Measurements from ENCODE around the gene JARID2. TPM values are rescaled to one million over a fixed set of nuclear protein-coding genes. Genes with fewer than 3 reads are reported as not detected.
A peak's percentile ranks its signal among the peaks of the same experiment; 100 is the strongest.

JARID2 gene
- total and polyA plus RNA-seq, 10 of the 15 experiments (the other 5 are each of a cell fraction or from before 2014, with no cell fraction given): 4.2 to 21.6 (median 11.7) TPM

DNA sequence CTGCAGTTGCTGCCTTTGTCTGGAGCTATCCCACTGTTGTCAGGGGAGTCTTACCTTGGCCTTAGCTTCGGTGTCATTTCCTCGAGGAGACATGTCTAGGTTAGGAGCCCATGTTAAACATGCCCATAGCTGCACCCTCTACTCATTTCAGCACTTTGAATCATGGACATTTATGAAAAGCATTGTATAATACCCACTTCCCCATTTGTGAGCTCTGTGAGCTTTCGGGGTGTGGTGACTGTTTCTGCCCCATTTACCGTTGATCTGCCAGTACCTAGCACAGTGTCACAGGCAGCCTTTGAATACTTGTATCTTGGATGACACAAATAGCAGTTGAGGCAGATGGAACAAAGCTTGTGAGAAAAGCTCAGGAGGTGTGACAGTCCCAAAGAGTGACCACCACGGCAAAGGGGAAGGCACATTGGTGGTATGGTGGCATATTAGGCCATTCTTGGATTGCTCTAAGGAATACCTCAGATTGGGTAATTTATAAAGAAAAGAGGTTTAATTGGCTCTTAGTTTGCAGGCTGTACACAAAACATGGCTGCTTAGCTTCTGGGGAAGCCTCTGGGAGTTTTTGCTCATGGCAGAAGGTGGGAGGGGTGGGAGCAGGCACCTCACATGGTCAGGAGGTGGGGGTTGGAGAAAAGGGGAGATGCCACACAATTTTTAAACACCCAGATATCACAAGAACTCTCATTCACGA, 42.0 kb downstream of the JARID2 start (continued):
- TF ChIP-seq, protein P1, sequence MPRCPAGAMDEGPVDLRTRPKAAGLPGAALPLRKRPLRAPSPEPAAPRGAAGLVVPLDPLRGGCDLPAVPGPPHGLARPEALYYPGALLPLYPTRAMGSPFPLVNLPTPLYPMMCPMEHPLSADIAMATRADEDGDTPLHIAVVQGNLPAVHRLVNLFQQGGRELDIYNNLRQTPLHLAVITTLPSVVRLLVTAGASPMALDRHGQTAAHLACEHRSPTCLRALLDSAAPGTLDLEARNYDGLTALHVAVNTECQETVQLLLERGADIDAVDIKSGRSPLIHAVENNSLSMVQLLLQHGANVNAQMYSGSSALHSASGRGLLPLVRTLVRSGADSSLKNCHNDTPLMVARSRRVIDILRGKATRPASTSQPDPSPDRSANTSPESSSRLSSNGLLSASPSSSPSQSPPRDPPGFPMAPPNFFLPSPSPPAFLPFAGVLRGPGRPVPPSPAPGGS (IDR thresholded peaks at IDR 0.05; ENCODE audit: borderline replicate concordance, insufficient read depth, low read depth, low read length, poor library complexity, severe bottlenecking): peak; percentile 35
- peak in 1 of 2 experiments; percentile 78; a peak in 2 of 4 replicates for TF ChIP-seq EP300 (IDR thresholded peaks at IDR 0.05; ENCODE audit: borderline replicate concordance in 1 of 2, control insufficient read depth in 1 of 2, low read depth in 2 of 2, low read length in 2 of 2)
- TF ChIP-seq, protein P2, sequence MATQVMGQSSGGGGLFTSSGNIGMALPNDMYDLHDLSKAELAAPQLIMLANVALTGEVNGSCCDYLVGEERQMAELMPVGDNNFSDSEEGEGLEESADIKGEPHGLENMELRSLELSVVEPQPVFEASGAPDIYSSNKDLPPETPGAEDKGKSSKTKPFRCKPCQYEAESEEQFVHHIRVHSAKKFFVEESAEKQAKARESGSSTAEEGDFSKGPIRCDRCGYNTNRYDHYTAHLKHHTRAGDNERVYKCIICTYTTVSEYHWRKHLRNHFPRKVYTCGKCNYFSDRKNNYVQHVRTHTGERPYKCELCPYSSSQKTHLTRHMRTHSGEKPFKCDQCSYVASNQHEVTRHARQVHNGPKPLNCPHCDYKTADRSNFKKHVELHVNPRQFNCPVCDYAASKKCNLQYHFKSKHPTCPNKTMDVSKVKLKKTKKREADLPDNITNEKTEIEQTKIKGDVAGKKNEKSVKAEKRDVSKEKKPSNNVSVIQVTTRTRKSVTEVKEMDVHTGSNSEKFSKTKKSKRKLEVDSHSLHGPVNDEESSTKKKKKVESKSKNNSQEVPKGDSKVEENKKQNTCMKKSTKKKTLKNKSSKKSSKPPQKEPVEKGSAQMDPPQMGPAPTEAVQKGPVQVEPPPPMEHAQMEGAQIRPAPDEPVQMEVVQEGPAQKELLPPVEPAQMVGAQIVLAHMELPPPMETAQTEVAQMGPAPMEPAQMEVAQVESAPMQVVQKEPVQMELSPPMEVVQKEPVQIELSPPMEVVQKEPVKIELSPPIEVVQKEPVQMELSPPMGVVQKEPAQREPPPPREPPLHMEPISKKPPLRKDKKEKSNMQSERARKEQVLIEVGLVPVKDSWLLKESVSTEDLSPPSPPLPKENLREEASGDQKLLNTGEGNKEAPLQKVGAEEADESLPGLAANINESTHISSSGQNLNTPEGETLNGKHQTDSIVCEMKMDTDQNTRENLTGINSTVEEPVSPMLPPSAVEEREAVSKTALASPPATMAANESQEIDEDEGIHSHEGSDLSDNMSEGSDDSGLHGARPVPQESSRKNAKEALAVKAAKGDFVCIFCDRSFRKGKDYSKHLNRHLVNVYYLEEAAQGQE (IDR thresholded peaks at IDR 0.05; ENCODE audit: low read depth, low read length): peak; percentile 70; the same call in 1 of the 2 replicates
- TF ChIP-seq YY1 (IDR thresholded peaks at IDR 0.05; ENCODE audit: low read depth, low read length): peak; percentile 20; the same call in 1 of the 2 replicates
- no peak for TF ChIP-seq SREBF1 (IDR thresholded peaks at IDR 0.05; ENCODE audit: low read length)
- peak; percentile 70 to 72; a peak in 3 of 4 replicates for TF ChIP-seq IKZF2 (IDR thresholded peaks at IDR 0.05)
- TF ChIP-seq, protein P3, sequence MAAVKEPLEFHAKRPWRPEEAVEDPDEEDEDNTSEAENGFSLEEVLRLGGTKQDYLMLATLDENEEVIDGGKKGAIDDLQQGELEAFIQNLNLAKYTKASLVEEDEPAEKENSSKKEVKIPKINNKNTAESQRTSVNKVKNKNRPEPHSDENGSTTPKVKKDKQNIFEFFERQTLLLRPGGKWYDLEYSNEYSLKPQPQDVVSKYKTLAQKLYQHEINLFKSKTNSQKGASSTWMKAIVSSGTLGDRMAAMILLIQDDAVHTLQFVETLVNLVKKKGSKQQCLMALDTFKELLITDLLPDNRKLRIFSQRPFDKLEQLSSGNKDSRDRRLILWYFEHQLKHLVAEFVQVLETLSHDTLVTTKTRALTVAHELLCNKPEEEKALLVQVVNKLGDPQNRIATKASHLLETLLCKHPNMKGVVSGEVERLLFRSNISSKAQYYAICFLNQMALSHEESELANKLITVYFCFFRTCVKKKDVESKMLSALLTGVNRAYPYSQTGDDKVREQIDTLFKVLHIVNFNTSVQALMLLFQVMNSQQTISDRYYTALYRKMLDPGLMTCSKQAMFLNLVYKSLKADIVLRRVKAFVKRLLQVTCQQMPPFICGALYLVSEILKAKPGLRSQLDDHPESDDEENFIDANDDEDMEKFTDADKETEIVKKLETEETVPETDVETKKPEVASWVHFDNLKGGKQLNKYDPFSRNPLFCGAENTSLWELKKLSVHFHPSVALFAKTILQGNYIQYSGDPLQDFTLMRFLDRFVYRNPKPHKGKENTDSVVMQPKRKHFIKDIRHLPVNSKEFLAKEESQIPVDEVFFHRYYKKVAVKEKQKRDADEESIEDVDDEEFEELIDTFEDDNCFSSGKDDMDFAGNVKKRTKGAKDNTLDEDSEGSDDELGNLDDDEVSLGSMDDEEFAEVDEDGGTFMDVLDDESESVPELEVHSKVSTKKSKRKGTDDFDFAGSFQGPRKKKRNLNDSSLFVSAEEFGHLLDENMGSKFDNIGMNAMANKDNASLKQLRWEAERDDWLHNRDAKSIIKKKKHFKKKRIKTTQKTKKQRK (IDR thresholded peaks at IDR 0.05; ENCODE audit: low read depth, low read length): no peak
- TF ChIP-seq, protein P4, sequence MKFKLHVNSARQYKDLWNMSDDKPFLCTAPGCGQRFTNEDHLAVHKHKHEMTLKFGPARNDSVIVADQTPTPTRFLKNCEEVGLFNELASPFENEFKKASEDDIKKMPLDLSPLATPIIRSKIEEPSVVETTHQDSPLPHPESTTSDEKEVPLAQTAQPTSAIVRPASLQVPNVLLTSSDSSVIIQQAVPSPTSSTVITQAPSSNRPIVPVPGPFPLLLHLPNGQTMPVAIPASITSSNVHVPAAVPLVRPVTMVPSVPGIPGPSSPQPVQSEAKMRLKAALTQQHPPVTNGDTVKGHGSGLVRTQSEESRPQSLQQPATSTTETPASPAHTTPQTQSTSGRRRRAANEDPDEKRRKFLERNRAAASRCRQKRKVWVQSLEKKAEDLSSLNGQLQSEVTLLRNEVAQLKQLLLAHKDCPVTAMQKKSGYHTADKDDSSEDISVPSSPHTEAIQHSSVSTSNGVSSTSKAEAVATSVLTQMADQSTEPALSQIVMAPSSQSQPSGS (IDR thresholded peaks at IDR 0.05; ENCODE audit: low read length): peak; percentile 31; the same call in 1 of the 2 replicates
- TF ChIP-seq, protein P5, sequence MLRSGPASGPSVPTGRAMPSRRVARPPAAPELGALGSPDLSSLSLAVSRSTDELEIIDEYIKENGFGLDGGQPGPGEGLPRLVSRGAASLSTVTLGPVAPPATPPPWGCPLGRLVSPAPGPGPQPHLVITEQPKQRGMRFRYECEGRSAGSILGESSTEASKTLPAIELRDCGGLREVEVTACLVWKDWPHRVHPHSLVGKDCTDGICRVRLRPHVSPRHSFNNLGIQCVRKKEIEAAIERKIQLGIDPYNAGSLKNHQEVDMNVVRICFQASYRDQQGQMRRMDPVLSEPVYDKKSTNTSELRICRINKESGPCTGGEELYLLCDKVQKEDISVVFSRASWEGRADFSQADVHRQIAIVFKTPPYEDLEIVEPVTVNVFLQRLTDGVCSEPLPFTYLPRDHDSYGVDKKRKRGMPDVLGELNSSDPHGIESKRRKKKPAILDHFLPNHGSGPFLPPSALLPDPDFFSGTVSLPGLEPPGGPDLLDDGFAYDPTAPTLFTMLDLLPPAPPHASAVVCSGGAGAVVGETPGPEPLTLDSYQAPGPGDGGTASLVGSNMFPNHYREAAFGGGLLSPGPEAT (IDR thresholded peaks at IDR 0.05; ENCODE audit: low read depth): peak; percentile 48; the same call in 1 of the 2 replicates
- peak; percentile 58; the same call in 1 of the 2 replicates for TF ChIP-seq JUND (IDR thresholded peaks at IDR 0.05; ENCODE audit: low read depth, low read length)
- TF ChIP-seq ATF7 (IDR thresholded peaks at IDR 0.05; ENCODE audit: low read depth): peak; percentile 61
- peak; percentile 69 for TF ChIP-seq BCL11A (IDR thresholded peaks at IDR 0.05; ENCODE audit: low read depth, low read length)
- no peak for TF ChIP-seq MEF2B (IDR thresholded peaks at IDR 0.05; ENCODE audit: partially characterized antibody, poor library complexity, severe bottlenecking)
- no peak for TF ChIP-seq ZNF207 (IDR thresholded peaks at IDR 0.05; ENCODE audit: borderline replicate concordance)
- peak; percentile 63 for TF ChIP-seq IKZF1 (conservative IDR thresholded peaks at IDR 0.05)
- TF ChIP-seq POU2F2 (IDR thresholded peaks at IDR 0.05; ENCODE audit: borderline replicate concordance, low read depth, low read length): peak; percentile 75; the same call in 1 of the 3 replicates
- no peak for TF ChIP-seq NR2F1 (conservative IDR thresholded peaks at IDR 0.05)
